ENCODE results near the gene COL9A3.

DNA sequence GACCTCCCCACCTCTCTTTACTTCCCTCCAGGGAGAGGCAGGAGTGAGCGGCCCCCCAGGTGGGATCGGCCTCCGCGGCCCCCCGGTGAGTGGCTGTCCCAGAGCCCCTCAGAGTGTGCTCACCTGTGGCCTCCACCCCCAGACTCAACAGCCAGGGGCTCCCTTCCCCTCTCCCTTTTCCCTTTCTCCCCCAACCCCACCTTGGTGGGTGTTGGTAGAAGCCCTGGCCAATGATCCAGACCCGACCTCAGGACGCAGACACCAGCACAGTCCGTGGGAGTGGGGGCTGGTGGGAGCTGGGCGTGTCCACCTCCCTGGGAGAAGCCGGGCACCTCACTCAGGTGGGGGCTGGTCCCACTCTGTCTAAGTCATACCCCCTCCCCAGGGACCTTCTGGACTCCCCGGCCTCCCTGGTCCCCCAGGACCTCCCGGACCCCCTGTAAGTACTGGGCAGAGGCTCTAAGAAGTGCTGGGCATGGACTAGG is 4.9 kb downstream of the COL9A3 start:
- TF ChIP-seq, protein P1, sequence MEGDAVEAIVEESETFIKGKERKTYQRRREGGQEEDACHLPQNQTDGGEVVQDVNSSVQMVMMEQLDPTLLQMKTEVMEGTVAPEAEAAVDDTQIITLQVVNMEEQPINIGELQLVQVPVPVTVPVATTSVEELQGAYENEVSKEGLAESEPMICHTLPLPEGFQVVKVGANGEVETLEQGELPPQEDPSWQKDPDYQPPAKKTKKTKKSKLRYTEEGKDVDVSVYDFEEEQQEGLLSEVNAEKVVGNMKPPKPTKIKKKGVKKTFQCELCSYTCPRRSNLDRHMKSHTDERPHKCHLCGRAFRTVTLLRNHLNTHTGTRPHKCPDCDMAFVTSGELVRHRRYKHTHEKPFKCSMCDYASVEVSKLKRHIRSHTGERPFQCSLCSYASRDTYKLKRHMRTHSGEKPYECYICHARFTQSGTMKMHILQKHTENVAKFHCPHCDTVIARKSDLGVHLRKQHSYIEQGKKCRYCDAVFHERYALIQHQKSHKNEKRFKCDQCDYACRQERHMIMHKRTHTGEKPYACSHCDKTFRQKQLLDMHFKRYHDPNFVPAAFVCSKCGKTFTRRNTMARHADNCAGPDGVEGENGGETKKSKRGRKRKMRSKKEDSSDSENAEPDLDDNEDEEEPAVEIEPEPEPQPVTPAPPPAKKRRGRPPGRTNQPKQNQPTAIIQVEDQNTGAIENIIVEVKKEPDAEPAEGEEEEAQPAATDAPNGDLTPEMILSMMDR (IDR thresholded peaks at IDR 0.05) = no peak
- TF ChIP-seq EHF (CRISPR knock-in tag; IDR thresholded peaks at IDR 0.05) (no peak), POLR2AphosphoS2 (conservative IDR thresholded peaks at IDR 0.05; ENCODE audit: low read length) (no peak), EP300 (IDR thresholded peaks at IDR 0.05) (no peak), POLR2A (IDR thresholded peaks at IDR 0.05; ENCODE audit: low read length) (no peak), MAFK (IDR thresholded peaks at IDR 0.05; ENCODE audit: partially characterized antibody) (no peak), RFX5 (IDR thresholded peaks at IDR 0.05) (no peak), MYC (IDR thresholded peaks at IDR 0.05; ENCODE audit: borderline replicate concordance, low read length) (no peak), HOXA7 (CRISPR knock-in tag; IDR thresholded peaks at IDR 0.05) (no peak), ESRRA (IDR thresholded peaks at IDR 0.05; ENCODE audit: borderline replicate concordance, low read length) (no peak), CHD2 (IDR thresholded peaks at IDR 0.05; ENCODE audit: low read length, partially characterized antibody) (no peak), HDAC2 (IDR thresholded peaks at IDR 0.05) (no peak)
- TF ChIP-seq, protein P2, sequence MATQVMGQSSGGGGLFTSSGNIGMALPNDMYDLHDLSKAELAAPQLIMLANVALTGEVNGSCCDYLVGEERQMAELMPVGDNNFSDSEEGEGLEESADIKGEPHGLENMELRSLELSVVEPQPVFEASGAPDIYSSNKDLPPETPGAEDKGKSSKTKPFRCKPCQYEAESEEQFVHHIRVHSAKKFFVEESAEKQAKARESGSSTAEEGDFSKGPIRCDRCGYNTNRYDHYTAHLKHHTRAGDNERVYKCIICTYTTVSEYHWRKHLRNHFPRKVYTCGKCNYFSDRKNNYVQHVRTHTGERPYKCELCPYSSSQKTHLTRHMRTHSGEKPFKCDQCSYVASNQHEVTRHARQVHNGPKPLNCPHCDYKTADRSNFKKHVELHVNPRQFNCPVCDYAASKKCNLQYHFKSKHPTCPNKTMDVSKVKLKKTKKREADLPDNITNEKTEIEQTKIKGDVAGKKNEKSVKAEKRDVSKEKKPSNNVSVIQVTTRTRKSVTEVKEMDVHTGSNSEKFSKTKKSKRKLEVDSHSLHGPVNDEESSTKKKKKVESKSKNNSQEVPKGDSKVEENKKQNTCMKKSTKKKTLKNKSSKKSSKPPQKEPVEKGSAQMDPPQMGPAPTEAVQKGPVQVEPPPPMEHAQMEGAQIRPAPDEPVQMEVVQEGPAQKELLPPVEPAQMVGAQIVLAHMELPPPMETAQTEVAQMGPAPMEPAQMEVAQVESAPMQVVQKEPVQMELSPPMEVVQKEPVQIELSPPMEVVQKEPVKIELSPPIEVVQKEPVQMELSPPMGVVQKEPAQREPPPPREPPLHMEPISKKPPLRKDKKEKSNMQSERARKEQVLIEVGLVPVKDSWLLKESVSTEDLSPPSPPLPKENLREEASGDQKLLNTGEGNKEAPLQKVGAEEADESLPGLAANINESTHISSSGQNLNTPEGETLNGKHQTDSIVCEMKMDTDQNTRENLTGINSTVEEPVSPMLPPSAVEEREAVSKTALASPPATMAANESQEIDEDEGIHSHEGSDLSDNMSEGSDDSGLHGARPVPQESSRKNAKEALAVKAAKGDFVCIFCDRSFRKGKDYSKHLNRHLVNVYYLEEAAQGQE (IDR thresholded peaks at IDR 0.05) = no peak
- TF ChIP-seq, protein P3, sequence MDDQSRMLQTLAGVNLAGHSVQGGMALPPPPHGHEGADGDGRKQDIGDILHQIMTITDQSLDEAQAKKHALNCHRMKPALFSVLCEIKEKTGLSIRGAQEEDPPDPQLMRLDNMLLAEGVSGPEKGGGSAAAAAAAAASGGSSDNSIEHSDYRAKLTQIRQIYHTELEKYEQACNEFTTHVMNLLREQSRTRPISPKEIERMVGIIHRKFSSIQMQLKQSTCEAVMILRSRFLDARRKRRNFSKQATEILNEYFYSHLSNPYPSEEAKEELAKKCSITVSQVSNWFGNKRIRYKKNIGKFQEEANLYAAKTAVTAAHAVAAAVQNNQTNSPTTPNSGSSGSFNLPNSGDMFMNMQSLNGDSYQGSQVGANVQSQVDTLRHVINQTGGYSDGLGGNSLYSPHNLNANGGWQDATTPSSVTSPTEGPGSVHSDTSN (IDR thresholded peaks at IDR 0.05) = no peak

Data from A549 (cell line).